ENCODE data around the gene C6orf15. TPM values are rescaled to one million over a fixed set of nuclear protein-coding genes. Genes with fewer than 3 reads are reported as not detected.

C6orf15 gene
- total RNA-seq, 2 experiments from 2014 or later: not detected

DNA sequence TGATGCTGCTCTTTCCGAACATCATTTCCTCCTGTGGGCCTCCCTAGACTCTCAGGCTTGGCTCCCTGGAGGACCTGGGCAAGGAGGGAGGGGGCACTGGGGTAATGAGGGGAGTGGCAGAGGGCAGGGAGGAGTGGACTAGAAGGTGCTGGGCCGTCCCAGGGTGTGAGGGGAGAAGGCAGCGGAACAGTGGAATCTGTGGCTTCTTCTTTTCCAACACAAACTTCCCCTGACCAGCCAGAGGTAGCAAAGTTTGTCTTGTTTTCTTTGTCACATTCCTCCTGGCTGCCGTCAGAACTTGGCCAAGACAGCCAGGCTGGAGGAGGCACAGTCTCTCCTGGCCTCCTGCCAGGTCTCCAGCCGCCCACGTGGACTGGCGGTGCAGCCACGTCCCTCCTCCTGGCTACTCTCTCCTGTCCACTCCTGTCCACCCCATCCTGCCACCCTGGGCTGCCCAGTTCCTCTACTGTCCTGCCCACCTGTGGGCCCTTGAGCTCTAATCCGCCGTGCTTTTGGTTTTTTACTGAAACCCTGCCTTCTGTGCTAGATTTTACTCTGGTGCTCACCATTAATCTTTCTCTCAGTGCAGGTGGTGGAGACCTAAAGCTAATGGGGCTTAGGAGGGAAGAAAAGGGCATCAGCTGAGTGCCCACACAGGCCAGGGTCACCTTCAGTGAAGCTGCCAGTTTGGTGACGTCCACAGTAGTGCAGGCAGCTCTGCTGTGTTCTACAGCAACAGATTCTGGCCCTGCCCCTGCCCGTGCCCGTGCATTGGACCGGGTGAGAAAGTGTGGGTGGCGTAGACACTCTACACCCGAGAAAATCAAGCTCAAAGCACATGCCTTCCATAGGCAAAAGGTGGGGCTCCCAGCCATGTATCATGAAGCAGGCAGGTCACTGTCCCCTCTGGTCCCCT is 10.7 kb upstream of the C6orf15 start:
- Histone ChIP-seq H3K4me3 (ENCODE audit: low read length) (no peak overlapping the region), H3K36me3 (ENCODE audit: insufficient read depth, low read length) (no peaks in the 10 kb centered on the region), H3K4me1 (ENCODE audit: insufficient read depth, low read length) (peaks cover 4% of the 10 kb centered on the region), H3K27me3 (ENCODE audit: control insufficient read depth in 1 of 2, insufficient read depth in 2 of 2, low read length in 2 of 2) (no peaks in the 10 kb centered on the region), H3K9me3 (ENCODE audit: control insufficient read depth in 1 of 2, insufficient read depth in 1 of 2, low read length in 2 of 2) (no peaks in the 10 kb centered on the region), H3K27ac (ENCODE audit: low read depth in 1 of 2, low read length in 2 of 2) (no peak overlapping the region)
- no peak for ATAC-seq (ENCODE audit: poor library complexity)
- Mint-ChIP-seq H3K4me1 (ENCODE audit: low read depth) (peaks cover 3% of the 10 kb centered on the region), H3K4me3 (no peak overlapping the region), H3K27me3 (peaks cover 3% of the 10 kb centered on the region), H3K27ac (no peak overlapping the region), H3K36me3 (ENCODE audit: low read depth) (no peaks in the 10 kb centered on the region), H3K9me3 (no peaks in the 10 kb centered on the region)
- no peak for DNase-seq
- intact Hi-C loops (cut with DNase I, micrococcal nuclease): no loop called here
- POLR2A ChIA-PET: no interaction called here
- TF ChIP-seq CTCF (IDR thresholded peaks at IDR 0.05): no peak
- CTCF ChIA-PET: no interaction called here

DNA sequence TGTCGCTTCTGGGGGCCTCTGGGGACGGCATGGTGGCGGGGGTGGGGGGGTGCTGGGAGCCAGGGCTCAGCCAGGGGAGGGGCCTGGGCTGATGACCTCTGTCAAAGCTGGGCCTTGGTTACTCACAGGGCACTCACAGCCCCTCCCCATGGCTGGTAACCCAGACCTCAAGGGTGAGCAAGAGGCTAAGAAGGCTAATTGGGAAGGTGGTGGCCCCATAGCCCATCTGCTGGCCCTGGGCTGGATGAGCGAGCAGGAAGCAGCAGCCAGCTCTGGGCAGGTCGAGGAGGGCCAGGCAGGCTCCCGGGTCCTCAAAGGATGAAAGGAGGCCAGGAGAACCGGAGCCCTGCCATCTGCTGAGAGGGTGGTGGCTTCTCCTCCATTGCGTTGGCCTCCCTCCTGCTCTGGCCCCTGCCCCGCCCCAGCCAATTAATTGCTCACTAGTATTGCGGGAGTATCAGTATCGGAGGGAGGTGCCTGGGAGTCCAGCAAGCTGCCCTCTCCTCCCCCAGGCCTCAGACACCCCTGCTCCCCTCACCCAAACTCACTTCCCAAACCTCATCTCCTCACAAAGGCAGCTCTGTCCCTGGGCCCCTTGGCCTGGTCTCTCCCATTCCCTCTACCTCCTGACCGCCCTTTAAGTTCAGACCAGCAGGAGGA is 8.9 kb upstream of the C6orf15 start:
- H3K4me3 ChIP-seq (ENCODE audit: low read length): no peak overlapping the region
- no peak for TF ChIP-seq CTCF (IDR thresholded peaks at IDR 0.05)
- POLR2A ChIA-PET: no interaction called here
- no peak overlapping the region for H3K27ac ChIP-seq (ENCODE audit: low read depth in 1 of 2, low read length in 2 of 2)
- DNase-seq: no peak
- H3K27me3 Mint-ChIP-seq: no peaks in the 10 kb centered on the region
- no peak overlapping the region for H3K4me3 Mint-ChIP-seq
- intact Hi-C loops (cut with DNase I, micrococcal nuclease): no loop called here
- CTCF ChIA-PET: no interaction called here
- H3K27me3 ChIP-seq (ENCODE audit: control insufficient read depth in 1 of 2, insufficient read depth in 2 of 2, low read length in 2 of 2): no peaks in the 10 kb centered on the region
- H3K4me1 ChIP-seq (ENCODE audit: insufficient read depth, low read length): no peaks in the 10 kb centered on the region
- no peaks in the 10 kb centered on the region for H3K36me3 ChIP-seq (ENCODE audit: insufficient read depth, low read length)
- no peaks in the 10 kb centered on the region for H3K36me3 Mint-ChIP-seq (ENCODE audit: low read depth)
- H3K9me3 ChIP-seq (ENCODE audit: control insufficient read depth in 1 of 2, insufficient read depth in 1 of 2, low read length in 2 of 2): no peaks in the 10 kb centered on the region
- H3K4me1 Mint-ChIP-seq (ENCODE audit: low read depth): no peaks in the 10 kb centered on the region
- no peaks in the 10 kb centered on the region for H3K9me3 Mint-ChIP-seq
- no peak for ATAC-seq (ENCODE audit: poor library complexity)
- no peak overlapping the region for H3K27ac Mint-ChIP-seq

GRCh38 chr6:31120151-31120915 is 8.0 kb upstream of the C6orf15 start, which contains the start of gene CDSN:
Gene CDSN (minus strand): TSS chr6:31120446. CDS start chr6:31120419, 27 bp downstream.
- H3K9me3 Mint-ChIP-seq: no peaks in the 10 kb centered on the region
- ATAC-seq (ENCODE audit: poor library complexity) (no peak), DNase-seq (no peak)
- Histone ChIP-seq H3K4me1 (ENCODE audit: insufficient read depth, low read length) (no peaks in the 10 kb centered on the region), H3K27ac (ENCODE audit: low read depth in 1 of 2, low read length in 2 of 2) (no peak within 1 kb of the TSS), H3K9me3 (ENCODE audit: control insufficient read depth in 1 of 2, insufficient read depth in 1 of 2, low read length in 2 of 2) (no peaks in the 10 kb centered on the region), H3K27me3 (ENCODE audit: control insufficient read depth in 1 of 2, insufficient read depth in 2 of 2, low read length in 2 of 2) (no peaks in the 10 kb centered on the region), H3K4me3 (ENCODE audit: low read length) (no peak within 1 kb of the TSS), H3K36me3 (ENCODE audit: insufficient read depth, low read length) (no peaks in the 10 kb centered on the region)
- H3K27ac Mint-ChIP-seq: no peak within 1 kb of the TSS
- ChIA-PET POLR2A (no interaction called here), CTCF (no interaction called here)
- no peak within 1 kb of the TSS for H3K4me3 Mint-ChIP-seq
- intact Hi-C loops (cut with DNase I, micrococcal nuclease): no loop called here
- H3K36me3 Mint-ChIP-seq (ENCODE audit: low read depth): no peaks in the 10 kb centered on the region
- peaks cover 2% of the 10 kb centered on the region for H3K4me1 Mint-ChIP-seq (ENCODE audit: low read depth)
- no peak for TF ChIP-seq CTCF (IDR thresholded peaks at IDR 0.05)
- peaks cover 2% of the 10 kb centered on the region for H3K27me3 Mint-ChIP-seq

All from CD4-positive, alpha-beta T cell (primary cell).